ENCODE measurements around the gene GHRH.

GHRH gene

GRCh38 chr20:37260923-37261322, 691 bp downstream of the GHRH start:
- DNase-seq = no peak

DNA sequence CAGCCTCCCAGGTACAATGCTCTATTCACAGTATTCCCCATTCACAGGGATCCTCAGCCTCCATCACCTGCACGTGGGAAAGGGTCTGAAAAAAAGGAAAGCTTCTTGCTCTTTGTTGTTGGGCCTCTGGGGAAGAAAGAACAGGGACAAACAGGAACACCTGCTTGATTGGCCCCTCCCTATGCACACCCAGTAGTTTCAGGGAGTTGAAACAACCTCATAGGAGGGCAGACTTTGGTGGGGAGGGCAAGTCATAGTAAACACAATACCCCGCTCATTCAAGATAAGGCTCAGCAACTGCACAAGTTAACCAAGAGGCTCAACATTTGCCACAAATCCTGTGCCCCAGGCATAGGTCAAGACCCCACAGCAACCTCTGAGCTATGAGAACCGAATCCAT, 1.7 kb downstream of the GHRH start:
- DNase-seq = no peak

DNA sequence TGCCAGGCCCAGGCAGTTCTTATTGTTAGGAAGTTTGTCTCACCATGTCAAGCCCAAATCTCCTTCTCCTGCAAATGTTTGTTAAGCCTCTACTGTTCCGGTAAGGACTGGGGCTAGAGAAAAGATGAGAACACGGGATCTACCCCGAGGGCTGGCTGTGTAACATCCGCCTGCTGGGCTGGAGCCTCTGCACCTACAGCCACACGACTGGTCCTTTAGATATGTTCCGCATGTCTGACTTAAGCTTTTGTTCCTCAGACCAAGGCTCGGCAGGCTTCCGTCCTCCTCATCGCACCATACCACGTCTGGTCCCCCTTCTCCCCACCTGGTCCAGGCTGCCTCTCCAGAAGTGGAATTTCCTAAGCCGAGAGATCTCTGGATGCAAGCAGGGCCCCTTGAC, 2.6 kb downstream of the GHRH start:
- DNase-seq = no peak

- no peak for DNase-seq
These were observed 3.6 kb downstream of the GHRH start for GRCh38 chr20:37257988-37258387.

DNA sequence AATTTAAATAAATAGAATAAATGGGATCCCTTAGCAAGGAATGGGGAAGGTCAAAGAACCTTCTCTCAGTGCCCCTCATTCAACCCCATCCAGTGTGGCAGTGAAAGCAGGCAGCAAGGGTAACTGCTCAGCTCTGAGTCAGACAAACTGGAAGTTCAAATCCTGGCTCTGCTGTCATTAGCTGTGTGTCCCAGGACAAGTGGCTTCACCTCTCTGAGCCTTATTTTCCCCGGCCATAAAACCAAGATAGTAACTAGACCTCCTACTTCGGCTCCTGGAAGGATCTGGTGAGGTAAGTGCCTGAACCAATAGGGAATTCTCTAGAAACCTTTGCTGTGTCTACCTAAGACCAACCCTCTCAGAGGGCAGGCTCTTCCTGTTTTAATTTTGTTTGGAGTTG, 4.1 kb downstream of the GHRH start:
- DNase-seq = no peak

GRCh38 chr20:37256286-37256685, 5.3 kb downstream of the GHRH start:
- DNase-seq = no peak

DNA sequence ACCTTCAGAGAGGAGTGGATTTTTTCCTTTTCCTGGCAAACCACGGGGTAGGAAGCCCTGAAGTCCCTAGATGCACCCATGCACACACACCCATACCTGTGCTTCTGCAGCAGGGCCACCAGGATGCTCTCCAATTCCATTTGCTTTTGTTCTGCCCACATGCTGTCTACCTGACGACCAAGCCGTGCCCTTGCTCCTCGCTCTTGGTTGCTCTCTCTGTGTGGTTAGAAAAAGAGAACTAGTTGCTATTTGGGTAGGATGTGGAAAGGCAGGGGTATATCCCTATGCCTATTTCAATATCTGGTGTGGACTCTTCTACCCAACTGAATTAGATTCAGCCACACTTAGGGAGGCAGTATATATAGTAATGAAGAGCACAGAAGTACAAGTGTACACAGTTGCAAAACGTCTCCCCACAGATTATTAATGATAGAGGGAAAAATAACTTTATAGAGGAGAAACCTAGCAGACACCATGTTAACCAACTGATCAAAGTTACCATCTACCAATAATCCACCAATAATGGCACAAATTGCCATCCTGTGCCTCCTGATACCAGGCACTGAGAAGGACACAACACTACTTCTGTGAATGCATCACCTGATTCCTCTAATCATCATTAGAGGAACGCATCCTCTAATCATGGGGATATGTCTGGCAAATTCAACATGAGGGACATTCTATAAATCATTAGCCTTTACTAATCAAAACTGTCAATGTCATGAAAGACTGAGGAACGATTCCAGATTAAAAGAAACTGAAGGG, 7.3 kb downstream of the GHRH start:
- DNase-seq = no peak

- DNase-seq = no peak
These were observed 8.5 kb downstream of the GHRH start for GRCh38 chr20:37253087-37253486.

DNA sequence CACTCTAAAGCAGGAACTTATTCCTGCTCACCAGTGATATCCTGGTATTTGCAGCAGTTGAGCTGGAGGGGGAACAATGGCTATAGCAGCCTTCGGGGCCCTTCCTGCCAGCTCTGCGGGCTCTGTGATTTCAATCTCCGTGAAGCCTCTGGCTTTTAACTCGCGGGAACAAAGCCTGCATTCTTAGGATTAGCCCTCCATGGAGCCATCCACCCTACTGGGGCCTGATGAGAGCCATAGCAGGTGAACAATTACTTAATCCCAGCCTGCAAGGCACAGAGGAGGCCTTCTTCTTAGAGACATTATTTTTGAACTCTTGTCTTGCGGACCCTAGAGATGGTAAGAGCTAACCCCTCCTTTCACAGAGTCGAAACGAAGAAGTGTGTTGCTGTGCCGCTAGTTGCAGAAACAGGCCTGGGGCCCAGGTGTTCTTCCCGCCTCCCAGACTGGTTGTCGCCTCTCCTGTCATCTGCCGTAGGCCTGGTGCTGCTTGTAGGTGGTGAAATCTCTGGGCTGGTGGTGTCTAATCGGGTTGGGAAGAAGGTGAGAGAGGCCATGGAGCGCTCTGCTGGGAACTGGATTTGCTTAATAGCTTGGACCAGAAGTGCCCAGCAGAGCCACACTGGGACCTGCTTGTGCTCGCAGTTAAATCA, 9.7 kb downstream of the GHRH start:
- no peak for DNase-seq

GRCh38 chr20:37249304-37249703, 12.3 kb downstream of the GHRH start:
- no peak for DNase-seq

DNA sequence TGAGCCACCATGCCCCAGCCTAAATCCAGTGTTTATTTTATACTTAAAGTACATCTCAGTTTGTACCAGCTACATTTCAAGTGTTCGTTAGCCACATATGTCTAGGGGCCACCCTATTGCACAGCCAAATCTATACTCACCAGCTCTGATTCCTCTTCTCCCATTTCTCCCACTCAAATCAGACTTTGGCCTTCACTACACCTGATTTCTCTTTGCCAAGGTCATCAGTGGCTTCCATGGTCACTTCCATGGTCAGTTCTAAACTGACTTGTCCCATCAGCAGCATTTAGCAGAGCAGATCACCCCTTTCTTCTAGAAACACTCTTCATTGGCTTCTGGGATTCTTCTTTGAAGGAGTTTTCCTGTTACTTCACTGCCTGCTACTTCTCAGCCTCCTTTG, 14.1 kb downstream of the GHRH start:
- DNase-seq = no peak

DNA sequence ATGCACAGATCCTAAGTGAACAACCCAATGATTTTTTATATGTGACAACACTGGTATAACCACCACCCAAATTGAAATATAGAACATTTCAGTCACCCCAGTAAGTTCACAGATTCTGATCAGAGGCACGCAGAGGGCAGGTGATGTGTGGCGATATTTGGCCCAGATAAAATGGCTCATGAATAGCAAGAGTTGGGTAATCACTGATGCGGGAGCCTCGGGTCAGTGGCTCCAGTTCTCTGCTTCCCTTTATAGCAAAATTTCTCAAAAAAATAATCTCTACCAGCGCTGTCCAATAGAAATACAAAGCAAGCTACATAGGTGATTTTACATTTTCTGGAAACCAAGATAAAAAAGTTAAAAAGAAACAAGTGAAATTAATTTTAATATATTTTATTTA, 14.9 kb downstream of the GHRH start:
- no peak for DNase-seq

DNA sequence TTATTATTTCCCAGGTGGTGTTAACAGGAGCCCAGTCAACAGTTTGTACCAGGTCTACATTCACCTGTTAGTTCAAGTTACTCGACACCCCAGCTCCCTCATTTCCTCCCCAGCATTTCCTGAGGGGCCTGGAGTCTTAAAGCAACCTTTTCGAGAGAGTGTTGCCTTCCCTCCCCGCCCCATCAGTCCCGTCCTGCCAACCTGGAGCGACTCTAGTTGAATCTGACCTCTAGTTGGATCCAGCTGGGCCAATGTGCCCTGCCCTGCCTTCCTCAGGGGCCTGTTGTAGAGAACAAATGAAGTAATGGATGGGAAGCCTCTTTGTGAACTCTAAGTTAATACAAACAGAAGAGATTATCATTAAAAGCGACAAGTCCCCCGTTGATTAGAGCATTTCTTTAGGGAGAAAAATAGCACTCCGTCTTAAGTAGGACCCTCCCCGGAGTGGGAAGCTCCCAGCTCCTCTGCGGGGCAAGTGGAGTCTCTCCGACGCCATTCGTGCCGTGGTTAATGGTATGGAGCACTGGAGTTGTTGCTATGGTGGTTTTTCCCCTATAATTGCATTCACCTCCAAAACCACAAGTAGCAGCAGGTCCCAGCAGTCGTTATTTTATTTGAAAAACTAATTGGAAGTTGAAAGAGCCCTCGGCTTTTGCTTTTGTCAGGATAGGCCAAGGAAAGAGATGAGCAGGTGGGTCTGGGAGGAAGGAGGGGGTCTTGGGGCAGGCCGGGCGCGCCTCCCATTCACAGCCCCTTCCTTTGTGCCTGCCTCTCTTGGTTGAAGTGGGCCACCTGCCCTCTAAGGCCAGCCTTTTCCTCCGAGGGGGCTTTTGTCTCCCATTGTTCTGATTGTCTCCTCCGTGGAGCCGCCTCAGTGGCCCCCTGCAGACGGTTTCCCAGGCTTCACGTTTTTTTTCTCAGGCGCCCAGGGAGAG, 16.1 kb downstream of the GHRH start:
- no peak for DNase-seq

DNA sequence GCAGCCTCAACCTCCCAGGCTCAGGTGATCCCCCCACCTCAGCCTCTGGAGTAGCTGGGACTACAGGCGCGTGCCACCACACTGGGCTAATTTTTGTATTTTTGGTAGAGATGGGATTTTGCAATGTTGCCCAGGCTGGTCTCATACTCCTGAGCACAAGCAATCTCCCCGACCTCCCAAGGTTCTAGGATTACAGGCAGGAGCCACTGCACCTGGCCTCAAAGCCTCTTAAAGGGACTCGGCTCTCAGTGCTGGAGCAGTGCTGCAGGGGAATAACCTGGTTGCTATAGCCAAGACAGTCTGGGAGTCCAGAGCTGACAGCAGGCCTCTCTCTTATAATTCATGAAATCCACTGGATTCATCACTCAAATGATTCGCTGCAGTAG, 17.0 kb downstream of the GHRH start:
- no peak for DNase-seq

GRCh38 chr20:37243937-37244571, 17.6 kb downstream of the GHRH start:
- DNase-seq = peak; percentile 25 to 64

DNA sequence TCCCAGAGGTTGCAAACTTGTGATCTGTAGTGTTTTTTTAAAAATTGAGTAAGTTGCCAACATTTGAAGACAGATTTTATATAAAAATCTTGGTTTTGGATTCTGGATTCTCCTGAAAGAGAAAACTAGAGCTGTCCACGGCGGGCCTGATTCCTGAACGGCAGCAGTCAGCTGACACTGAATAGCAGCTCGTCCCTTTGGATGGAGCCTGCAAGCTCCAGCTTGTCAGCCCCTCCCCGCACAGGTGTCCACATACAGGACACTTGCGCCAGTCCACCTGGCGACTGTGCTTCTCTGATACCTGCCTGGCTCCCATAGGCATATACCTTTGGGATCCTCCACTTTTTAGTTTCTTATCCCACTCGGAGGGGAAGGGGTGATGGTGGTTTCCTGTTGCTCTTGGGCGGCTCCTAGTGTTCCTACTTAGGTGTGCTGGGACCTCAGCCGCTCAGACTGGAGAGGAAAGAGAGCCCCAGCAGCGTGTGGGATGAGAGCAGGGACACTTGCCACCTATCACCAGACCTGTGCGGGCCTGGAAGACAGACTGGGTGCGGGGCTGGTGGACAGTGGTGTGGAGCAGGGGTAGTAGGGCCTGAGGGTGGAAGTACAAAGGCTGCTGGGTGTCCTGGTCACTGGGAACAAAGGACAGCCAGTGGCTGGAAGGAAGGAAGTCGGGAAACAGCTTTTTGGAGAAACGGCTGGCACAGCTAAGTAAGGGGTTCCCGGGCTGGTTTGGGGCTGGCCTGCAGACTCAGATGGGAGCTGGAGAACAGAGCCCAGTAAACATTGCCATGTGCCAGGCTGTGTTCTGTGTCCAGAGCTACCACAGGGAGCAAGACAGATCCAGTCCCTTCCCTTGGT, 18.3 kb downstream of the GHRH start:
- DNase-seq = no peak

GRCh38 chr20:37242503-37242902, 19.1 kb downstream of the GHRH start:
- no peak for DNase-seq

- DNase-seq = peak in 1 of 2 experiments; percentile 6
These were observed 21.1 kb downstream of the GHRH start for GRCh38 chr20:37240337-37241067.

DNA sequence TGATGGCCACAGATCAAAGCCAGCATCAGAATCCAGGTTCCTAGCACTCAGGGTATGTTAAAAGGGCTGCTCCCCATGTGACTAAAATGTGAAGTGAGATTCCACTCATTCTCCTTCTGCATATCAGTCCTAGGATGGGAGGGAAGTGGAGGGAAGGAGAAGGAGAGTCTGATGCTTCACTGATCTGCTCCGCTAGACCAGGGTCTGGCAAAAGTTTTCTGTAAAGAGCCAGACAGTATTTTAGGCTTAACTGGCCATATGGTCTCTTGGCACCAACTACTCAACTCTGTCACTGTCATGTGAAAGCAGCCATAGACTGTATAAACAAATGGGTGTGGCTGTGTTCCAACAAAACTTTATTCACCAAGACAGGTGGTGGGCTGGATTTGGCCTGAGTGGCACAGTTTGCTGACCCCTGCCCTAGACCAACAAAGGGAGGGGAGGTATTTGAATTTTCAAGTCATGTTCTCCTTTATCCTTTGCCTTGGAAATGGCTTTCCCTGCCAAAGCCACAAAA, 22.6 kb downstream of the GHRH start:
- DNase-seq = peak; percentile 9 to 57

GRCh38 chr20:37238426-37238825, 23.2 kb downstream of the GHRH start:
- no peak for DNase-seq

GRCh38 chr20:37237656-37238055, 24.0 kb downstream of the GHRH start:
- DNase-seq = no peak
